A549 treated with AZD9567 at 1 μM for 4 hours (cell line): Measurements from ENCODE around the gene ZNF474. TPM values are rescaled to one million over a fixed set of nuclear protein-coding genes. Genes with fewer than 3 reads are reported as not detected.

Experiments used
- total RNA-seq: library from RNA; stranded (reverse); fragments of 200-300 nt; extraction: Qiagen RNA extraction; gene quantifications from 5 replicates; pipeline ENCODE4 v1.2.3, GENCODE V29; 2022; ENCODE audit not compliant: insufficient read depth

Gene ZNF474
- total RNA-seq: 0.06 to 0.38 TPM (median 0.31 TPM) in 4 of 5 replicates, not detected in the other

DNA sequence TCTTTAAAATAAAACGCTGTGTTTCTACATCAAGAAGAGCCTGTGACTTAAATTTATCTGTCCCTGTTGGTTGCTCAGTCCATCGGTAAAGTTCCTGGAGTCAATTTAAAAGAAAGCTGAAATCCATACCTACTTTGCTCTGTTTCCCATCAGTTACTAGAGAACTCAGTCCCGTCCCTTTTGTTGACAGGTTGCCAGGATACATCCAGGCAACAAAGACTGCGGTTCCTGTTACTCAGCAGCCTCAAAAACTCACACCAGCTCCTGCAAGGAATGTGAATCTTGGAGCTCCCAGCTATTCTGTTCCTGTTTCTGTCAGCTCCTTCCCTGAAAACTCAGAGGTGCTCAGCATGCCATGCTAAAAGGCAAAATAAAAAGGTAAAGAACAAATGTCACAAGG is at the start of gene ZNF474:
Gene ZNF474 (plus strand): TSS at position 241 of the 400 bp plus-strand sequence. CDS start 22,445 bp downstream, outside the sequence.

Other genes with a start within 250 kb of the ZNF474 start
- gene SRFBP1, start 167.6 kb upstream of the ZNF474 start, total RNA-seq: 9.5 to 21.1 TPM (median 9.9 TPM) in 5 replicates
- 0.96 to 3.9 TPM (median 1.4 TPM) in 5 replicates for gene LOX, start 51.3 kb upstream of the ZNF474 start, total RNA-seq
- gene SNCAIP, start 182.7 kb downstream of the ZNF474 start, total RNA-seq: 0.03 to 0.07 TPM in 2 of 5 replicates, not detected in the others